Measurements from ENCODE around the gene GRK3. TPM values are rescaled to one million over a fixed set of nuclear protein-coding genes. Genes with fewer than 3 reads are reported as not detected.

The GRK3 gene
- total and polyA plus RNA-seq, 2 donors (not counting 3 experiments of a cell fraction or from before 2014, with no cell fraction given), result 0.68 to 4.4 TPM

GRCh38 chr22:25643232-25644000 lies 78.9 kb downstream of the GRK3 start:
- no peaks in the 10 kb centered on the region for H4K20me1 ChIP-seq (replicated peaks; ENCODE audit: control insufficient read depth, extremely low read depth, insufficient read depth, low read length)
- ChIA-PET POLR2A (no interaction called here), CTCF (no interaction called here)
- no peak overlapping the region for H3K27ac ChIP-seq (ENCODE audit: insufficient read depth, low read depth, low read length)
- intact Hi-C loops (cut with micrococcal nuclease), result no loop called here
- no peaks in the 10 kb centered on the region for H3K36me3 ChIP-seq (ENCODE audit: control insufficient read depth in 2 of 2, extremely low read depth in 1 of 2, insufficient read depth in 2 of 2, low read length in 2 of 2)
- DNase-seq (ENCODE audit: low read depth, low spot score), result no peak
- H3K79me2 ChIP-seq (ENCODE audit: control insufficient read depth, insufficient read depth, low read length), result no peaks in the 10 kb centered on the region
- H3K9me3 ChIP-seq (replicated peaks; ENCODE audit: control insufficient read depth, insufficient read depth, low read length), result no peaks in the 10 kb centered on the region
- no peak overlapping the region for H2AFZ ChIP-seq (ENCODE audit: low read depth, low read length)
- no peak for FAIRE-seq
- H3K4me3 ChIP-seq (replicated peaks in 1 of 3; ENCODE audit: insufficient read depth in 1 of 3, low read depth in 1 of 3, low read length in 3 of 3), result no peak overlapping the region
- no peaks in the 10 kb centered on the region for H3K4me1 ChIP-seq (ENCODE audit: control insufficient read depth, extremely low read depth, insufficient read depth, low read length)
- no peak overlapping the region for H3K9ac ChIP-seq (replicated peaks; ENCODE audit: extremely low read depth, insufficient read depth, low read length)
- no TSS peak for BruUV-seq (replicated peaks)
- no peak overlapping the region for H3K4me2 ChIP-seq (ENCODE audit: insufficient read depth, low read length)
- H3K9me1 ChIP-seq (replicated peaks; ENCODE audit: control insufficient read depth, extremely low read depth, insufficient read depth, low read length), result no peaks in the 10 kb centered on the region
- dilution Hi-C loops (cut with MboI; ENCODE audit: extremely low pct_ligation_motif_present, low sequenced_read_pairs), result no loop called here
- no peaks in the 10 kb centered on the region for H3K27me3 ChIP-seq (ENCODE audit: control insufficient read depth in 2 of 2, insufficient read depth in 2 of 2, low read length in 2 of 2)
- TF ChIP-seq FOS (IDR thresholded peaks at IDR 0.05; ENCODE audit: borderline replicate concordance, insufficient read depth, low read length), result no peak
- TF ChIP-seq POLR2AphosphoS5 (IDR thresholded peaks at IDR 0.05; ENCODE audit: insufficient read depth, low read depth, low read length), result no peak
- TF ChIP-seq MAX (IDR thresholded peaks at IDR 0.05; ENCODE audit: insufficient read depth, insufficient read length), result no peak
- TF ChIP-seq JUN (IDR thresholded peaks at IDR 0.05; ENCODE audit: borderline replicate concordance, insufficient read depth, insufficient read length, low read depth), result no peak
- TF ChIP-seq EZH2 (IDR thresholded peaks at IDR 0.05; ENCODE audit: borderline replicate concordance, low read depth, low read length, severe bottlenecking), result no peak
- TF ChIP-seq CTCF (IDR thresholded peaks at IDR 0.05; ENCODE audit: extremely low read depth in 1 of 2, insufficient read depth in 1 of 2, low read depth in 1 of 2, low read length in 2 of 2), result no peak
- no peak for TF ChIP-seq MYC (IDR thresholded peaks at IDR 0.05; ENCODE audit: low read depth, low read length)
- no peak for TF ChIP-seq POLR2A (IDR thresholded peaks at IDR 0.05; ENCODE audit: low read depth, low read length)
- TF ChIP-seq GATA2 (IDR thresholded peaks at IDR 0.05; ENCODE audit: insufficient read depth, insufficient read length, low read depth, low read length), result no peak
